OCI-LY7 (cell line): ENCODE results near the gene NRG2. TPM values are rescaled to one million over a fixed set of nuclear protein-coding genes. Genes with fewer than 3 reads are reported as not detected.

Experiments
- BruUV-seq: library from RNA; stranded (reverse); fragments of 400-500 nt; replicated peaks from 2 replicates; lab custom pipeline; 2021; lab: Mats Ljungman, UMichigan
- CTCF ChIA-PET: fragments of 300-600 bp; sonication (Branson Sonifier 250); formaldehyde crosslinking; loops from one replicate; lab custom pipeline; 2022; ENCODE audit warnings: antibody characterized with exemption; ENCODE audit not compliant: unreplicated experiment; lab: Charles Lee
- POLR2A ChIA-PET: fragments of 300-600 bp; sonication (Branson Sonifier 250); formaldehyde crosslinking; loops from one replicate; lab custom pipeline; 2022; ENCODE audit warnings: antibody characterized with exemption; lab: Charles Lee
- DNase-seq: peaks from one replicate; pipeline ENCODE4 v3.0.0-alpha.2; 2015; ENCODE audit warnings: low spot score
- H2AFZ ChIP-seq: fragments of 200-600 bp; sonication (generic), shearing (Covaris generic); 2 replicates; pipeline ENCODE4 v1.6.1; 2014; ENCODE audit warnings: mild to moderate bottlenecking, antibody characterized with exemption, low read length, moderate library complexity
- H3K27ac ChIP-seq: fragments of 200-600 bp; sonication (generic); 2 replicates; pipeline ENCODE4 v1.5.1; 2014; ENCODE audit warnings: mixed run types, low read depth, mild to moderate bottlenecking, moderate library complexity, low read length, inconsistent platforms; ENCODE audit not compliant: poor library complexity, severe bottlenecking
- H3K36me3 ChIP-seq: fragments of 200-600 bp; sonication (generic); 2 replicates; pipeline ENCODE4 v1.6.1; 2014; ENCODE audit warnings: mild to moderate bottlenecking, antibody characterized with exemption, low read length, moderate library complexity, mixed read lengths; ENCODE audit not compliant: insufficient read depth
- H3K4me1 ChIP-seq: fragments of 200-600 bp; sonication (generic); 2 replicates; pipeline ENCODE4 v1.5.1; 2014; ENCODE audit warnings: mild to moderate bottlenecking, low read length; ENCODE audit not compliant: insufficient read depth, poor library complexity, severe bottlenecking
- H3K4me2 ChIP-seq: fragments of 200-600 bp; sonication (generic); 2 replicates; pipeline ENCODE4 v1.6.1; 2014; ENCODE audit warnings: mild to moderate bottlenecking, low read length
- H3K4me3 ChIP-seq: fragments of 200-600 bp; sonication (generic); 2 replicates; pipeline ENCODE4 v1.5.1; 2014; ENCODE audit warnings: mild to moderate bottlenecking, low read depth, low read length; ENCODE audit not compliant: poor library complexity, severe bottlenecking
- H3K79me2 ChIP-seq: fragments of 200-600 bp; sonication (generic); 2 replicates; pipeline ENCODE4 v1.6.1; 2016; ENCODE audit warnings: low read depth, mild to moderate bottlenecking, low read length, moderate library complexity, mixed read lengths; ENCODE audit not compliant: insufficient read depth
- H3K9me2 ChIP-seq: fragments of 200-600 bp; sonication (generic); 2 replicates; pipeline ENCODE4 v1.6.1; 2016; ENCODE audit warnings: mild to moderate bottlenecking, low read length, mixed read lengths; ENCODE audit not compliant: insufficient read depth
- H3K9me3 ChIP-seq: fragments of 200-600 bp; sonication (generic); 2 replicates; pipeline ENCODE4 v1.6.1; 2014; ENCODE audit warnings: mild to moderate bottlenecking, mixed run types, low read length, mixed read lengths
- H4K20me1 ChIP-seq: fragments of 200-600 bp; sonication (generic); 2 replicates; pipeline ENCODE4 v1.6.1; 2014; ENCODE audit warnings: mild to moderate bottlenecking, antibody characterized with exemption, low read length, moderate library complexity, mixed read lengths; ENCODE audit not compliant: insufficient read depth
- EZH2phosphoT487 ChIP-seq: fragments of 200-600 bp; sonication (generic); IDR thresholded peaks from 2 replicates; pipeline ENCODE4 v1.6.1; 2018; ENCODE audit warnings: low read depth, borderline replicate concordance, mild to moderate bottlenecking, mixed run types, antibody characterized with exemption, low read length, moderate library complexity, mixed read lengths
- intact Hi-C: fragments of 100-400 bp; cut with micrococcal nuclease; formaldehyde crosslinking; loops from one replicate; pipeline ENCODE4 v1.10.0; 2022; ENCODE audit not compliant: unreplicated experiment
- total RNA-seq, 2 experiments: library from RNA; depleted of rRNA in 1 of 2; stranded (reverse); fragments of >200 nt in 1 of 2; shearing (Covaris generic) in 1 of 2; gene quantifications; 2 replicates each; pipeline ENCODE4 v1.2.3, GENCODE V29; 2014 to 2022
- TF ChIP-seq, protein P1 (sequence below): fragments of 200-600 bp; sonication (generic); conservative IDR thresholded peaks from 2 replicates; pipeline ENCODE4 v1.5.1; 2014; ENCODE audit warnings: mild to moderate bottlenecking, antibody characterized with exemption, low read length, moderate library complexity, mixed read lengths

NRG2 gene
- total RNA-seq, 2 experiments from 2014 or later, result 1.7 TPM; not detected in 1

DNA sequence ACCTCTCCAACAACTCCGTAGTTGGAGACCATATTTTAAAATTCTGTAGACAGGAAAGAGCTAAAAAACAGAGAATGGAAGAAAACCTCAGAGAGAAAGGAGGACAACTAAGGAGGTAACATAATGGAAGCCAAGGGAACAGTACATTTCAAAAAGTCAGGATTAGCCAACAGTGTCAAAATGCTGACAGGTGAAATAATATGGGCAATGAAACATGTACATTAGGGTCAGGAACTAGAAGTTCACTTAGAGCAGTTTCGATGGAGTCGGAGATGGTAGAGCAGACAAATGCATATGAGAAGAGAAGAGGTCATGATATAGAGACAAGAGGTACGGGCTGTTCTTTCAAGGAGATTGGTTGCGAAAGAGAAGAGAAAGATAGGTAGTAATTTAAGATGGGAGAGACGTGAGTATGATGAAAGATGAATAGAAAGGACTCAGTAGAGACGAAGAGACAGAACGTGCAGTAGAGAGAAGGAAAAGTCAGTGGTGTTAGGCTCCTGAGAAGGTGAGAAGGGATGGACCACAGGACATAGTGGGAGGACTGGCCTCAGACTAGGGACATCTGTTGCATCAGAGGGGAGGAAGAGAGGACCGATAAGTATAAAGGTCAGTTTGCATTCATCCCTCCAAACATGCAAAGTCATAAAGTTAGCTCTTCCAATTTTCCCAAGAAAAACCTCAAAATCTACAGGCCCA, 25.6 kb downstream of the NRG2 start:
- Histone ChIP-seq H3K9me2 (no peaks in the 10 kb centered on the region), H3K36me3 (no peaks in the 10 kb centered on the region), H3K4me1 (no peaks in the 10 kb centered on the region), H3K4me3 (no peak overlapping the region), H3K79me2 (no peaks in the 10 kb centered on the region), H2AFZ (no peak overlapping the region), H4K20me1 (no peaks in the 10 kb centered on the region), H3K27ac (no peak overlapping the region), H3K4me2 (no peak overlapping the region), H3K9me3 (no peaks in the 10 kb centered on the region)
- ChIA-PET CTCF (no interaction called here), POLR2A (no interaction called here)
- DNase-seq, result no peak
- no TSS peak for BruUV-seq
- TF ChIP-seq, protein P1, sequence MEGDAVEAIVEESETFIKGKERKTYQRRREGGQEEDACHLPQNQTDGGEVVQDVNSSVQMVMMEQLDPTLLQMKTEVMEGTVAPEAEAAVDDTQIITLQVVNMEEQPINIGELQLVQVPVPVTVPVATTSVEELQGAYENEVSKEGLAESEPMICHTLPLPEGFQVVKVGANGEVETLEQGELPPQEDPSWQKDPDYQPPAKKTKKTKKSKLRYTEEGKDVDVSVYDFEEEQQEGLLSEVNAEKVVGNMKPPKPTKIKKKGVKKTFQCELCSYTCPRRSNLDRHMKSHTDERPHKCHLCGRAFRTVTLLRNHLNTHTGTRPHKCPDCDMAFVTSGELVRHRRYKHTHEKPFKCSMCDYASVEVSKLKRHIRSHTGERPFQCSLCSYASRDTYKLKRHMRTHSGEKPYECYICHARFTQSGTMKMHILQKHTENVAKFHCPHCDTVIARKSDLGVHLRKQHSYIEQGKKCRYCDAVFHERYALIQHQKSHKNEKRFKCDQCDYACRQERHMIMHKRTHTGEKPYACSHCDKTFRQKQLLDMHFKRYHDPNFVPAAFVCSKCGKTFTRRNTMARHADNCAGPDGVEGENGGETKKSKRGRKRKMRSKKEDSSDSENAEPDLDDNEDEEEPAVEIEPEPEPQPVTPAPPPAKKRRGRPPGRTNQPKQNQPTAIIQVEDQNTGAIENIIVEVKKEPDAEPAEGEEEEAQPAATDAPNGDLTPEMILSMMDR, result no peak
- no peak for TF ChIP-seq EZH2phosphoT487
- intact Hi-C loops, result no loop called here

DNA sequence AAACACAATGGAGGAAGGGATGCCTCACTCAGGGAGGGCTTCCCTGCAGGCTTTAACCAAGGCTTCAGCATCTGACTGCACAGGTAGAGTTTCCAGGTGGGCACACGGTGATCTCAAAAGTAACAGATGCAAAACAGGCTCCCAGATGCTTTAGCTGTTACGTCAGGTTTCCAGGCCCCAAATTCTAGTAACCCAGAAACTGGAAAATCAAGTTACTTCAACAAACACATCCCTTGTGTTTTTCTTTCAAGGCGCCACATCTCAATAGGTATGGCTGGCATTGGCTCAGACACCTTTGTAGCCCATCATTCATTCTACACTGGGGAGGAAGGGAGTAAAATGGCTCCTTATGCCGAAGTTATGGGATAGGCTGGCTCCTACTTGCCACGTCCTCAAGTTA, 27.4 kb downstream of the NRG2 start:
- H3K36me3 ChIP-seq, result no peaks in the 10 kb centered on the region
- intact Hi-C loops, result no loop called here
- no peaks in the 10 kb centered on the region for H3K79me2 ChIP-seq
- no TSS peak for BruUV-seq
- no peak overlapping the region for H3K4me2 ChIP-seq
- DNase-seq, result no peak
- TF ChIP-seq EZH2phosphoT487, result no peak
- TF ChIP-seq, protein P1, result no peak
- no peak overlapping the region for H2AFZ ChIP-seq
- H3K9me2 ChIP-seq, result no peaks in the 10 kb centered on the region
- ChIA-PET POLR2A (no interaction called here), CTCF (no interaction called here)
- H3K4me3 ChIP-seq, result no peak overlapping the region
- no peaks in the 10 kb centered on the region for H3K4me1 ChIP-seq
- H4K20me1 ChIP-seq, result no peaks in the 10 kb centered on the region
- H3K9me3 ChIP-seq, result no peaks in the 10 kb centered on the region
- H3K27ac ChIP-seq, result no peak overlapping the region

DNA sequence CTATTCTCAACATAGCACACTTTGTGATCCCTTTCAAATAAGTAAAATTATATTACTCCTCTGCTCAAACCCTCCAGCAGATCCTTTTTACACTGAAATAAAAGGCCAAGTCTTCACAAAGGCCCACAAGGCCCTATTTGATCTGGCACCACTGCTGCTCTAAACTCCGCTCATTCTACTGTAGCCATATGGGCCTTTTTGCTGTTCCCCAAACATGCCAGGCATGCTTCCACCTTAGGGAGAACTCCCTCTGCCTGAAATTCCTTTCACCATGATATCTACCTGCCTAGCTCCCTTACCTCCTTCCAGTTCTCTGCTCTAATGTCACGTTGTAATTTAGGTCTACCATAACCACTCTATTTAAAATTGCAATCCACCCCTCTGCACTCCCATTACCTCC, 28.3 kb downstream of the NRG2 start:
- Histone ChIP-seq H3K9me2 (no peaks in the 10 kb centered on the region), H4K20me1 (no peaks in the 10 kb centered on the region), H3K79me2 (no peaks in the 10 kb centered on the region), H2AFZ (no peak overlapping the region), H3K4me2 (no peak overlapping the region), H3K4me3 (no peak overlapping the region), H3K36me3 (no peaks in the 10 kb centered on the region), H3K4me1 (no peaks in the 10 kb centered on the region), H3K9me3 (no peaks in the 10 kb centered on the region), H3K27ac (no peak overlapping the region)
- ChIA-PET POLR2A (no interaction called here), CTCF (no interaction called here)
- intact Hi-C loops, result no loop called here
- no TSS peak for BruUV-seq
- no peak for DNase-seq
- TF ChIP-seq EZH2phosphoT487, result no peak
- TF ChIP-seq, protein P1, result no peak
